Measurements from ENCODE around the gene TSPAN32. TPM values are rescaled to one million over a fixed set of nuclear protein-coding genes. Genes with fewer than 3 reads are reported as not detected.
"Not testable (repeated sequence)": the region's sequence is repeated elsewhere in the genome, so short reads cannot be mapped to it uniquely, and the experiment has no call there.

Gene TSPAN32
- total RNA-seq, 2 donors from 2014 or later: 0.40 to 0.62 TPM

- no peak for TF ChIP-seq CTCF (IDR thresholded peaks at IDR 0.05)
- H3K36me3 ChIP-seq: no peaks in the 10 kb centered on the region
- H3K9me3 ChIP-seq: no peaks in the 10 kb centered on the region
- no peaks in the 10 kb centered on the region for H3K27me3 ChIP-seq
- no peak overlapping the region for H3K9ac ChIP-seq (ENCODE audit: low read depth in 2 of 2, low read length in 2 of 2)
- H3K27ac ChIP-seq: no peak overlapping the region
- no peaks in the 10 kb centered on the region for H3K4me1 ChIP-seq
- intact Hi-C loops (cut with DNase I): no loop called here
- no peak overlapping the region for H3K4me3 ChIP-seq
- DNase-seq: no peak
These were observed 55.4 kb downstream of the TSPAN32 start for GRCh38 chr11:2357246-2357645.

- H3K36me3 ChIP-seq; H3K9me3 ChIP-seq; intact Hi-C loops (cut with DNase I); H3K27me3 ChIP-seq; H3K9ac ChIP-seq (ENCODE audit: low read depth in 2 of 2, low read length in 2 of 2); H3K4me1 ChIP-seq; H3K27ac ChIP-seq; H3K4me3 ChIP-seq; DNase-seq: not testable (repeated sequence)
These were observed 55.8 kb downstream of the TSPAN32 start for GRCh38 chr11:2357651-2358050.

- Histone ChIP-seq H3K4me1 (no peaks in the 10 kb centered on the region), H3K9me3 (no peaks in the 10 kb centered on the region), H3K27ac (no peak overlapping the region), H3K9ac (ENCODE audit: low read depth in 2 of 2, low read length in 2 of 2) (no peak overlapping the region), H3K27me3 (no peaks in the 10 kb centered on the region), H3K4me3 (no peak overlapping the region), H3K36me3 (no peaks in the 10 kb centered on the region)
- intact Hi-C loops (cut with DNase I): no loop called here
- no peak for TF ChIP-seq CTCF (IDR thresholded peaks at IDR 0.05)
- DNase-seq: no peak
These were observed 57.1 kb downstream of the TSPAN32 start for GRCh38 chr11:2358754-2359442.

- H3K27ac ChIP-seq: no peak overlapping the region
- intact Hi-C loops (cut with DNase I): no loop called here
- no peak for TF ChIP-seq CTCF (IDR thresholded peaks at IDR 0.05)
- H3K4me3 ChIP-seq: no peak overlapping the region
- no peaks in the 10 kb centered on the region for H3K4me1 ChIP-seq
- H3K9ac ChIP-seq (ENCODE audit: low read depth in 2 of 2, low read length in 2 of 2): no peak overlapping the region
- H3K9me3 ChIP-seq: no peaks in the 10 kb centered on the region
- no peaks in the 10 kb centered on the region for H3K36me3 ChIP-seq
- DNase-seq: no peak
- no peaks in the 10 kb centered on the region for H3K27me3 ChIP-seq
These were observed 57.7 kb downstream of the TSPAN32 start for GRCh38 chr11:2359557-2359956.

GRCh38 chr11:2360081-2360642, 58.3 kb downstream of the TSPAN32 start:
- intact Hi-C loops (cut with DNase I): no loop called here
- no peak overlapping the region for H3K27ac ChIP-seq
- TF ChIP-seq CTCF (IDR thresholded peaks at IDR 0.05): no peak
- no peaks in the 10 kb centered on the region for H3K4me1 ChIP-seq
- no peak for DNase-seq
- H3K27me3 ChIP-seq: no peaks in the 10 kb centered on the region
- H3K36me3 ChIP-seq: no peaks in the 10 kb centered on the region
- H3K4me3 ChIP-seq: no peak overlapping the region
- no peaks in the 10 kb centered on the region for H3K9me3 ChIP-seq
- no peak overlapping the region for H3K9ac ChIP-seq (ENCODE audit: low read depth in 2 of 2, low read length in 2 of 2)

GRCh38 chr11:2361565-2361964, 59.8 kb downstream of the TSPAN32 start:
- H3K36me3 ChIP-seq: no peaks in the 10 kb centered on the region
- H3K27ac ChIP-seq: no peak overlapping the region
- no peak overlapping the region for H3K9ac ChIP-seq (ENCODE audit: low read depth in 2 of 2, low read length in 2 of 2)
- intact Hi-C loops (cut with DNase I): no loop called here
- TF ChIP-seq CTCF (IDR thresholded peaks at IDR 0.05): no peak
- H3K9me3 ChIP-seq: no peaks in the 10 kb centered on the region
- no peaks in the 10 kb centered on the region for H3K27me3 ChIP-seq
- no peaks in the 10 kb centered on the region for H3K4me1 ChIP-seq
- no peak overlapping the region for H3K4me3 ChIP-seq
- DNase-seq: no peak
